HG02885 (cell line): Measurements from ENCODE around the gene NAT9.

Experiments used
- ATAC-seq: cut with Tn5 transposase; IDR thresholded peaks from one replicate; pipeline ENCODE4 v1.9.1; 2021; ENCODE audit warnings: mild to moderate bottlenecking; ENCODE audit not compliant: unreplicated experiment, poor library complexity

NAT9 gene

DNA sequence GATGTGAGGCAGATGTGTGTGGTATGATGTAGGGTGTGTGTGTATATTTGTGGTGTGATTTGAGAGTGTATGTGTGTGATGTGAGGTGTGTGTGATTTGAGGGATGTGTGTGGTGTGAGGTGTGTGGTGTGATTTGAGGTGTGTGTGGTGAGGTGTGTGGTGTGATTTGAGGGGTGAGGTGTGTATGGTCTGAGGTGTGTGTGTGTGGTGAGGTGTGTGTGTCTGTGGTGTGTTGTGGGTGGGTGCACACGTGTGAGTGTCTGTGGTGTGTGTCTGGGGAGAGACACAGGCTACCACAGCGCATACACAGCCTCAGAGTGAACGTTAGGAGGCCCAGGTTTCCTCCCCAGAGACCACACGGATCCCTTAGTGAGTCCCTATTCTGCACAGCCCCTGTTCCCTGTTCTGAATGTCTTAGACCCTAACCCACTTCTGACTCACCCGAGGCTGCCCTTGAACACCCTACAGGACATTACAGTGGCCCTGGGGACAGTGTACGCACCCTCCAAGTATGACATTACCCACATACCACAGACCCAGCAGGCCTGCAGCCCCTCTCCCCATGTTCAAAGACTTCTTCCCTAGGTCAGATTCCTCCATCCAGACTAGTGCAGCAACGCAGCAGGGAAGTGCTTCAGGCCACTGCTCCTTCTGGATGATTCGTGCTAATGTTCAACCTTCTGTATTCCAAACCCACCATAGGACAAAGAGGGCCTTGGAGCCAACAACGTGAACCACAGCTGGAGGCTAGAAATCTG, 42.6 kb downstream of the NAT9 start:
- no peak for ATAC-seq

DNA sequence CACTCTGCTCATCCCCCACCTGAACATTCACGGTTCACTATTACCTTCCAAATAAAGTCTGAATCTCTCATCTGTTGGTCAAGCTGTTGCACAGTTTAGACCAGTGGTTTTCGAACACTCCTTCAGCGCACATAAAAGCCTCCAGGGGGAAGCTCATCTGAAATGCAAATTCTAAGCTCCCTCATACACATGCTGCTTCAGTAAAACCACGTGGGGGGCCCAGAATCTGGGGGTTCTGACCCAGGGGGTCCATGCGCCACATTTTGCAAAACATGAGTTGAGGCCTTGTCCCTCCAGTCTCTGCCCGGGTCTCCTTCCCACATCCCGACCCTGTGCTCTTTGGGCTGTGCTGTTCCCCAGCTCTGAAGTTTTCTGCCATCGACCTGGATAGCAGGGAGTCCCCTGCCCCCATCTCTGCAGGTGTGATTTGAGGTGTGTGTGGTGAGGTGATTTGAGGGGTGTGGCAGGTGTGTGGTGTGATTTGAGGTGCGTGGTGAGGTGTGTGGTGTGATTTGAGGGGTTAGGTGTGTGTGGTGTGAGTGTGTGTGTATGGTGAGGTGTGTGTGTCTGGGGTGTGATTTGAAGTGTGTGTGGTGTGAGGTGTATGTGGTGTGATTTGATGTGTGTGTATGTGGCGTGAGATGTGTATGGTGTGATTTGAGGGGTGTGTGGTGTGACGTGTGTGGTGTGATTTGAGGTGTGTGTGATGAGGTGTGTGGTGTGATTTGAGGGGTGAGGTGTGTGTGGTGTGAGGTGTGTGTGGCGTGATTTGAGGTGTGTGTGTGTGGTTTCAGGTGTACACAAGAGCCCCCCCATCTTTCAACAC, 43.9 kb downstream of the NAT9 start:
- ATAC-seq, result no peak

DNA sequence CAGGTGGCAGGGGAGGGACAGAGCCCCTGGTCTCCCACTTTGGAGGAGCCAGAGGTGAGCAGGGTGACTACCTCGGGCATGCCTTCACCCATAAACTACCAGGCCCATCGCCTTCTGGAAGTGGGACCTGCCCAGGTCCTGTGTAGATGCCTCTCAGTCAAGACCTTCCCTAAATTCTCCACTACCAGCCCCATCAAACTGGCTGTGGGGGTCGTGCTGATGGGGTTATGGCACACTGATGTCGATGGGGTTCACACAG, 44.9 kb downstream of the NAT9 start:
- no peak for ATAC-seq

- ATAC-seq, result no peak
Observed at GRCh38 chr17:74730491-74731346, 45.4 kb downstream of the NAT9 start.

DNA sequence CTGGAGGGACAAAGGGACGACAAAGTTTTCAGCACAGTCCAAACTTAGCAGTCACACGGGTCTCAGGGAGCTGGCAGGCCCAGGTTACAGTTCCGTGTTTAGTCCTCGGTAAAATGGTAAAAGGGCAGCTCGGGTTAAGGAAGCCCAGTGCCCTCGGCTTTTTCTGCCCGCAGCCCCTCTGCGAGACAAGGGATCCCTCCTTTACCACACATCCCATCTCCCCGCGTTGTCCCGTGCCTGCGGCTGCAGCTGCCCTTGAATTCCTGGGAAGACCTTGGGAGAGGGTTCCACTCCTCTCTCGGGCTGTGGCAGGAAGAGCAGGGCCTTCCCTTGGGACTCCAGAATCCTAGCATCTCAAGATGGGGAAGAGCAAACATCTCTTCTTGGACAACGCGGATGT, 46.3 kb downstream of the NAT9 start:
- no peak for ATAC-seq

DNA sequence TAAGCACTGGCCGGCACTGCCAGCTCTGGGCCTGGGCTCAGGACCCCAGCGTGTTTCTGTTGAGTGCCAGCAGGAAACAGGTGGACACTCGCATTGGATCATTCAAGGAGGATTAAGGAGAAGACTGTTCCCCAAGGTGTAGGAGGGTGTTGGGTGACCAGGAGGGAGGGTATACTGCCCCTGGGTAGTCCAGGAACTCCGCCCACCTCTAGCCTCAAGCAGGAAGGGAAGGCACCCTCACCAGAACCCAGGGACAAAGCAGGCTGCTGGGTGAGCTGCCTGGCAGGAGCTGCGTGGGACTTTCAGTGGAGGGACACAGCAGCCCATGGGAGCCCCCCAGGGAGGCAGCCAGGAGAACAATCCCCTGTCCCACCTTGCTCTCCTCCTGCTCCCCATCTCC, 46.8 kb downstream of the NAT9 start:
- no peak for ATAC-seq

- no peak for ATAC-seq
Observed at GRCh38 chr17:74728702-74729075, 47.5 kb downstream of the NAT9 start.

DNA sequence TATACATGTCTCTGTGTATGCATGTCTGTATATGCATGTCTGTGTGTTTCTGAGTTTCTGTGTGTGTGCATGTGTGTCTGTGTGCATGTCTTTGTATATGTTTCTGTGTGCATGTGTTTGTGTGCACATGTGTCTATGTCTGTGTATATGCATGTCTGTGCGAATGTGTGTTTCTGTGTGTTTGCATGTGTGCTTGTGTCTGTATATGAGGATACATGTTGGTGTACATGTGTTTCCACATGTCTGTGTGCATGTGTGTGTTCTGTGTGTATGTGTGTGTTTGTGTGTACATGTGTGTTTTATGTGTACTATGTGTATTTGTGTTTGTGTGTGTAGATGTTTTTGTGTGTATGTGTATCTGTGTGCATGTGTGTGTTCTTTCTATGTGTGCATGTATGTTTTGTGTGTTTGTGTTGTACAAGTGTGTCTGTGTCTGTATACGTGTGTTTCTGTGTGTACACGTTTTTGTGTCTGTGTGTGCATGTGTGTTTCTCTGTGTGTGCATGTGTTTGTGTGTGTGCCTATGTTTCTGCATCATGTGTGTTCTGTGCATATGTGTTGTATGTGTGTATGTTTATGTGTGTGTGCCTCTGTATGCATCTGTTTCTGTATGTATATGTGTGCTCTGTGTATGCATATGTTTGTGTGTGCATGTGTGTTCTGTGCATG, 48.0 kb downstream of the NAT9 start:
- ATAC-seq, result no peak

DNA sequence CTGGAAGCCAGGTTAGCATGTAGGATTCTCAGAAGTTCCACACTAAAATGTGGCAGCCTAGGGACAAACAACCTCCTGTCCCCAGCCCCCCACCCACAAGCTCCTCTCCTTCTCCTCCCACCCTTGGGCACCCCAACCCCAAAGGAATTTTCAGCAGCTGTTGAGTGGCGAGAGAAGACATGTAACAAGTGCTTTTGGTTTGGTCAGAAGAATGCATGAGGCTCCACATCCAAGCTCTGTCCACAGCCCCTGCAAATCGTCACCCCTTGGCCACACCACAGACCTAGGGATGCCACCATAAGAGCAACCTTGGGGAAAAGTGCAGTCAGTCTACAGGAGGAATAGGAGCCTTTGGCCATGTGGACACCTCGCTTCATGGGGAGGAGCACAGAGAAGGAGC, 51.0 kb downstream of the NAT9 start:
- ATAC-seq, result no peak

DNA sequence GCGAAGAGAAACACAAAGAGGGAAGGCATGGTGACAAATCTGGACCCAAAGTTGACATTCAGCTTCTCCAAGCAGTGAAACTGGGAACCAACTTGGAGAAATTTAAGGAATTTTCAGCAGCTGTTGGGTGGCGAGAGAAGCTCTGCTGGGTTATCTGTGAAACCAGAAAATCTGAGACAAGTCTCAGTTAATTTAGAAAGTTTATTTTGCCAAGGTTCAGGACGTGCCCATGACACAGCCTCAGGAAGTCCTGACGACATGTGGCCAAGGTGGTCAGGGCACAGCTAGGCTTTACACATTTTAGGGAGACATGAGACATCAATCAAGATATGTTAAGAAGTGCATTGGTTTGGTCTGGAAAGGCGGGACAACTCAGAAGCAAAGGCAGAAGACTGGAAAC, 52.3 kb downstream of the NAT9 start:
- ATAC-seq, result no peak

GRCh38 chr17:74722782-74723181, 53.4 kb downstream of the NAT9 start:
- no peak for ATAC-seq
